Activated T-helper 1 cell treated with anti-CD3 and anti-CD28 coated beads, Interleukin-12 subunit alpha, Interleukin-12 subunit beta, Interleukin-2, Interleukin-4 antibody, amounts not matched to agents 30 ng/mL and 10 ng/mL and 1 ng/mL, durations not matched to agents 14 hours and 24 hours and 36 hours (primary cell): ENCODE data around the gene CBR3. TPM values are rescaled to one million over a fixed set of nuclear protein-coding genes. Genes with fewer than 3 reads are reported as not detected.

Experiments
- DNase-seq: peaks from one replicate; pipeline ENCODE4 v3.0.0; 2021; ENCODE audit warnings: low spot score
- H3K27ac Mint-ChIP-seq: one replicate; pipeline ENCODE4 v1.8.0; 2021; ENCODE audit warnings: mild to moderate bottlenecking, mixed read lengths
- H3K27me3 Mint-ChIP-seq: one replicate; pipeline ENCODE4 v1.8.0; 2022; ENCODE audit warnings: mild to moderate bottlenecking, moderate library complexity, mixed read lengths; ENCODE audit not compliant: insufficient read depth
- H3K36me3 Mint-ChIP-seq: one replicate; pipeline ENCODE4 v1.8.0; 2021; ENCODE audit warnings: low read depth, mixed read lengths
- H3K4me1 Mint-ChIP-seq: one replicate; pipeline ENCODE4 v1.8.0; 2021; ENCODE audit warnings: low read depth, mixed read lengths
- H3K4me3 Mint-ChIP-seq: one replicate; pipeline ENCODE4 v1.8.0; 2021; ENCODE audit warnings: mild to moderate bottlenecking, moderate library complexity, mixed read lengths
- H3K9me3 Mint-ChIP-seq: one replicate; pipeline ENCODE4 v1.8.0; 2021; ENCODE audit warnings: mixed read lengths
- intact Hi-C: fragments of 100-400 bp; cut with micrococcal nuclease; formaldehyde crosslinking; loops from one replicate; pipeline ENCODE4 v1.15.1; 2024
- total RNA-seq: library from RNA; stranded (reverse); gene quantifications from 2 replicates; pipeline ENCODE4 v1.2.3, GENCODE V29; 2022

The CBR3 gene
- total RNA-seq, 1 donor from 2014 or later, result 16.4 TPM

DNA sequence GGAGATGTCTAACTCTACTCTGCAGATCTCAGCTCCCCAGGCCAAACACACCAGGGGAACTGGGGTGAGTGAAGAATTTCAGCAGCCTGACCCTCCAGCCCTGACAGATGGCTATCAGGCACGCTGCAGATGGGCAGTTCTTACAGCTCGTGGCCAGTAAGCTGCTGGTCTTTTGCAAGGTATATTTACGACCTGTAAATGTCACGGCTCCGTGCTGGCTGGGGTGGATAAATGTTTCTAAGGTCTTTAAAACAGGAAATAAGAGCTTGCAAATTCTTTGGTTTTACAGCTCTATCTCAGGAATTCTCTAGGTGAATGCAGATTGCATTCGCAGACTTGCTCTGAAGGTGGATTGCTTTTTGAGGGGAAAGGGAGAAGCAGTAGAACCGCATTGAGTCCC lies 31.8 kb downstream of the CBR3 start:
- Mint-ChIP-seq H3K27me3 (no peaks in the 10 kb centered on the region), H3K27ac (no peak overlapping the region), H3K9me3 (no peaks in the 10 kb centered on the region), H3K4me3 (no peak overlapping the region), H3K4me1 (peaks cover 7% of the 10 kb centered on the region), H3K36me3 (peaks cover 11% of the 10 kb centered on the region)
- intact Hi-C loops, result no loop called here
- DNase-seq, result no peak

DNA sequence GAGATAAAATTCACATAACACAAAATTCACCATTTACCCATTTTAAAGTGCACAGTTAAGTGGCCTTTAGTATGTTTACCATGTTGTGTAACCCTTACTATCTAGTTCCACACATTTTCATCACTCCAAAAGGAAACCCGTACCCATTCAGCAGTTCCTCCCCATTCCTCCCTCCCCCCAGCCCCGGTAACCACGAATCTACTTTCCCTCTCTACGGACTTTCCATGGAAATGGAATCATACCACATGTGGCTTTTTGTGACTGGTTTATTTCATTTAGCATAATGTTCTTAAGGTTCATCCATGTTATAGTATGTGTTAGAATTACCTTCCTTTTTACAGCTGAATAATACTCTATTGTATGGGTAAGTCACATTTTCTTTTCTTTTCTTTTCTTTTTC lies 32.7 kb downstream of the CBR3 start:
- DNase-seq, result no peak
- H3K27ac Mint-ChIP-seq, result no peak overlapping the region
- intact Hi-C loops, result no loop called here
- H3K27me3 Mint-ChIP-seq, result no peaks in the 10 kb centered on the region
- H3K4me3 Mint-ChIP-seq, result no peak overlapping the region
- no peaks in the 10 kb centered on the region for H3K9me3 Mint-ChIP-seq
- peaks cover 10% of the 10 kb centered on the region for H3K4me1 Mint-ChIP-seq
- H3K36me3 Mint-ChIP-seq, result peaks cover 13% of the 10 kb centered on the region

DNA sequence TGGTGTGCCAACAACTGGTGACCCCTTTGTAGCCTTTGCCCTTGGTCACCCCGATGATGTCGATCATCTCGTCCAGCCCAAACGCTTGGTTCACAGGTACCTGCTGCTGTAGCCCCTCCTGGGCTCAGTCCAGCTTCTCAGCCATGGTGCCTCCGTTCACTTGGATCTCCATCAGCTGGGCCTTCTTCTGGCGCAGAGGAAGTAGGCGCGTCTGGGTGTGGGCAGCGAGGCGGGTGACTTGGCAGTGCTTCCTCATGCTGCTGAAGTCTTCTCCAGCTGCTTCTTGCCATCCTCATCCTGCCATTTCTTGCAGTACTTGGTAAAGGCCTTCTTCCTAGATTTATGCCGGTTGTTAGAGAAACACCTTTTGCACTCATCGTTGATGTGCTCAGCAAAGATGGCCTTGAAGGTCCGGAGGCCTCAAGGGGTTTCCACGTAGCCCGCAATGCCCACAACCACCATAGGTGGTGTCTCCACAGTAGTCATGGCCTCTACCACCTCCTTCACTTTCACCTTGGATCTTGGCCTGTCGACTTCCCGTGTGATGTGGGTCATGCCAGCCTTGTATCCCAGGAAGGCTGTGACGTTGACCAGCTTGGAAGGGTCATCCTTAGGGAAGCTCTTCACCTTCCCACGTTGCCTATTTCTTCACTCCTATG lies 34.7 kb downstream of the CBR3 start:
- intact Hi-C loops, result no loop called here
- no peaks in the 10 kb centered on the region for H3K9me3 Mint-ChIP-seq
- H3K27ac Mint-ChIP-seq, result no peak overlapping the region
- H3K27me3 Mint-ChIP-seq, result no peaks in the 10 kb centered on the region
- H3K36me3 Mint-ChIP-seq, result peaks cover 16% of the 10 kb centered on the region
- no peak for DNase-seq
- H3K4me1 Mint-ChIP-seq, result peaks cover 10% of the 10 kb centered on the region
- H3K4me3 Mint-ChIP-seq, result no peak overlapping the region

DNA sequence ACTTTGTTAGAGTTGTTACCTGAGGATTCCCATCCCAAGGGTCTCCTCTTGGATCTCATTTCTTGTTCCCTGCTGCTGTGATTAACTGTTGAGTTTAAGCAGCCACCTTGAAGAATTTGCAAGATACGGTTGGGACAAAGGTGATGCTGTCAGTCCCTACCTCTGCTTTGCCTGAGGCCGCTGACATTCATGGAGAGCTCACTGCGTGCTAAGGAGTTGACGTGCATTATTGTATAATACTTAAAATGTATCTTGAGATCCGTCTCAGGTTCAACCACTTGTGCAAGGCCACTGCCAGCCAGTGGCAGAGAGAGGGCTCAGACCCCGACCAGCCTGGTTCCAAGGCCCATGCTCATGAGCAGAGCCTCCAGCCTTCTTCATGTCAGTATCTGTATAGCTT lies 35.9 kb downstream of the CBR3 start:
- intact Hi-C loops, result no loop called here
- Mint-ChIP-seq H3K27me3 (no peaks in the 10 kb centered on the region), H3K4me3 (no peak overlapping the region), H3K9me3 (no peaks in the 10 kb centered on the region), H3K36me3 (peaks cover 12% of the 10 kb centered on the region), H3K4me1 (peaks cover 10% of the 10 kb centered on the region), H3K27ac (no peak overlapping the region)
- DNase-seq, result no peak

DNA sequence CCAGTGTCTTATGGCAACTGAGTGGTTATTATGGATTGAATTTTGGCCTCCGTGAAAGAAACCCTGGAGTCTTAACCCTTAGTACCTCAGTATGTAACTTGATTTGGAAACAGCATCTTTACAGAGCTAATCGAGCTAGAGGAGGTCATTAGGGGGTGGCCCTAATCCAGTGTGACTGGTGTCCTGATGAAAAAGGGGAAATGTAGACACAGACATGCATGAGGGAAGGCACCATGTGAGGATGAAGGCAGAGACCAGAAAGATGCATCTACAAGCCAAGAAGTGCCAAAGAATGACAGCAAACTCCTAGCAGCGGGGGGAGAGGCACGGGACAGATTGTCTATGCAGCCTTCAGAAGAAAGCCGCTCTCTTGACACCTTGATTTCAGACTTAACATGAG lies 36.5 kb downstream of the CBR3 start:
- intact Hi-C loops, result no loop called here
- H3K27me3 Mint-ChIP-seq, result no peaks in the 10 kb centered on the region
- no peak overlapping the region for H3K4me3 Mint-ChIP-seq
- H3K27ac Mint-ChIP-seq, result no peak overlapping the region
- DNase-seq, result no peak
- peaks cover 10% of the 10 kb centered on the region for H3K4me1 Mint-ChIP-seq
- H3K36me3 Mint-ChIP-seq, result peaks cover 12% of the 10 kb centered on the region
- no peaks in the 10 kb centered on the region for H3K9me3 Mint-ChIP-seq

DNA sequence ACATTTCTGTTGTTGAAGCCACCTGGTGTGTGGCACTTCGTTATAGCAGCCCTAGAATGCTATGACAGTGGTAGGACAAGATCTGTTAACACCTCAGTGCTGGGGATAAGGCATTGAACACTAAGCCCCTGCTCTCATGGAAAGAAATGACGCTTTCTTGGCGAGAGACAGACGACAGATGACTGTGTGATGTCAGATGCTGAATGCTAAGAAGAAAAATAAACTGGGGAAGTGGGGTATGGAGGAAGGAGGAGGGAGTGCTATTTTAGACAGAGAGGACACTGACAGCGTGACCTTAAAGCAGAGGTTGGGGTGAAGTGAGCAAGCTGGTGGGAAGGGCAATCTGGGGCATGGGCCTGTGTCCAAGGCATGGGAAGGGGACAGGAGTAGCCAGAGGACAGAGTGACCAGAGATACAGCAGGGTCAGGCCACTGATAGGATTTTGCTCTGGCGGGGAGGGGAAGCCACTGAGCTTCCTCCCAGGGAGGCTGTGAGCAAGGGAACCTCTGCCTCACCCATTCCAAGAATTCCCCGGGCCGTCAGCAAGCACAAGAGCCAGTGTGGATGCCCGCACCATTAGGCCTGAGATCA lies 37.0 kb downstream of the CBR3 start:
- no peaks in the 10 kb centered on the region for H3K9me3 Mint-ChIP-seq
- no peaks in the 10 kb centered on the region for H3K27me3 Mint-ChIP-seq
- intact Hi-C loops, result no loop called here

DNA sequence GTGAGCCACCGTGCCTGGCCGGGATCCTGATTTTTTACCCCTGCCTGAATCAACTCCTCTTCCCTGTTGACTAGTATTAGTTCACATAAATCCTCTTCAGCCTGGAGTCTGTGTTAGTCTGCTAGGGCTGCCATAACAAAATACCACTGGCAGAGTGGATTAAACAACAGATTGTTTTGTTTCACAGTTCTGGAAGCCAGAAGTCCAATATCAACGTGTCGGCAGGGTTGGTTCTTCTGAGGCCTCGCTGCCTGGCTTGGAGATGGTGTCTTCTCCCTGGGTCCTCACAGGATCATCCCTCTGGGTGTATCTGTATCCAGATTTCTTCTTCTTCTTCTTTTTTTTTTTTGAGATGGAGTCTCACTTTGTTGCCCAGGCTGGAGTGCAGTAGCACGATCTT lies 39.9 kb downstream of the CBR3 start:
- no peak overlapping the region for H3K4me3 Mint-ChIP-seq
- peaks cover 14% of the 10 kb centered on the region for H3K36me3 Mint-ChIP-seq
- DNase-seq, result no peak
- peaks cover 10% of the 10 kb centered on the region for H3K4me1 Mint-ChIP-seq
- H3K9me3 Mint-ChIP-seq, result no peaks in the 10 kb centered on the region
- no peak overlapping the region for H3K27ac Mint-ChIP-seq
- intact Hi-C loops, result loop anchor here (1.0 to 2.0 kb wide), 2 partner anchors 18 to 40 kb away; partner anchors contain the start of genes CBR3 and DOP1B
- no peaks in the 10 kb centered on the region for H3K27me3 Mint-ChIP-seq

More for the DNA sequence above, 37.0 kb downstream of the CBR3 start:
- H3K4me1 Mint-ChIP-seq, result peaks cover 10% of the 10 kb centered on the region
- H3K4me3 Mint-ChIP-seq, result no peak overlapping the region
- peaks cover 12% of the 10 kb centered on the region for H3K36me3 Mint-ChIP-seq
- DNase-seq, result no peak
- H3K27ac Mint-ChIP-seq, result no peak overlapping the region

DNA sequence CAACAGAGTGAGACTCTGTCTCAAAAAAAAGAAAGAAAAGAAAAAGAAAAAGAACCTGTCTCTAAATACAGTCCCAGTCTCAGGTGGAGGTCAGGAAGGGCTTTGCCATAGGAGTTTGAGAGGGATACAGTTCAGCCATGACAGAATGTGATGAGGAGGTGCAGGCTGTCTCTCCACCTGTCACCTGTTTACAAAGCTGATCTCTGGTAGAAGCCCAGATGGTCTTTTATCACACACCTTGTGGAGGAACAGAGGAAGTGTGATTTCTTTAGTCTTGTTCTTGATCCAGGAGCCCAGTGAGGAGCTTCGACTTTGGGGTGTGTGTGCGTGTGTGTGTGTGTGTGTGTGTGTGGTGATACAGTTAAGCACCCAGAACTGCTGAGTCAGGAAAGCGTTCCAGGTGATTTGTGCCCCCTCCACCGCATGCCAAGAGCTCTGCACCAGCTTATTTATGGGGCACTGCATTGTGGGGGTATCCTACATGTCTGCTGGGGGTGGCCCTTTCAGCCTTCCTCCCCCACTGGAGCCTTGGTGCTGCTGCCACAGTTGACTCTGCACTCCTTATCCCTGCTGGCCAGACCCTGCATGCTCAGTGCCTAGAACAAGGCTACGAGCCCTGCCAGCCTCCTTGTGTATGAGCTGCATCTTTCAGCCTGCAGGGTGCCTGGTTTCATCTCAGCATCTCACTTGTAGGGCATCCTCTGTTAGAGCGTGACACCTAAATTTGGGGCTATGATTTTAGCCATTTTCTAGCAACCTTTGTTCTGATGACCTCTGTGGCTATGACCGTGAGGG lies 41.1 kb downstream of the CBR3 start:
- intact Hi-C loops, result loop anchor here (2.0 kb wide), 1 partner anchor 41 kb away; the partner anchor contains the start of gene CBR3
- no peaks in the 10 kb centered on the region for H3K9me3 Mint-ChIP-seq
- H3K4me3 Mint-ChIP-seq, result no peak overlapping the region
- H3K4me1 Mint-ChIP-seq, result peaks cover 10% of the 10 kb centered on the region
- H3K36me3 Mint-ChIP-seq, result peaks cover 14% of the 10 kb centered on the region
- H3K27me3 Mint-ChIP-seq, result no peaks in the 10 kb centered on the region
- no peak for DNase-seq
- no peak overlapping the region for H3K27ac Mint-ChIP-seq

DNA sequence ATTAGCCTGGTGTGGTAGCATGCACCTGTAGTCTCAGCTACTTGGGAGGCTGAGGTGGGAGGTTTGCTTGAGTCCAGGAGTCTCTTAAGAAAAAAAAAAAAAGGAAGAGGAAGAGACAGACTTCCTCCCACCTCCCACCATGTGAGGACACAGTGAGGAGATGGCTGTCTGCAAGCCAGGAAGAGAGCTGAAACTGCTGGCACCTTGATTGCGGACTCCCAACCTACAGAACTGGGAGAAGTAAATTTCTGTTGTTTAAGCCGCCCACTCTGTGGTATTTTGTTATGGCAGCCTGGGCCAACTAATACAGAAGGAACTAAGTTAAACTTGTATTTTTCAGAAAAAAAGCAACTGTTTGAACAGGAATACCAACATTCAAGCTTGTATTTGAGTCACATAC lies 43.5 kb downstream of the CBR3 start:
- Mint-ChIP-seq H3K4me3 (no peak overlapping the region), H3K9me3 (no peaks in the 10 kb centered on the region), H3K27ac (no peak overlapping the region), H3K27me3 (no peaks in the 10 kb centered on the region), H3K4me1 (peaks cover 5% of the 10 kb centered on the region), H3K36me3 (peaks cover 12% of the 10 kb centered on the region)
- intact Hi-C loops, result no loop called here
- DNase-seq, result no peak

DNA sequence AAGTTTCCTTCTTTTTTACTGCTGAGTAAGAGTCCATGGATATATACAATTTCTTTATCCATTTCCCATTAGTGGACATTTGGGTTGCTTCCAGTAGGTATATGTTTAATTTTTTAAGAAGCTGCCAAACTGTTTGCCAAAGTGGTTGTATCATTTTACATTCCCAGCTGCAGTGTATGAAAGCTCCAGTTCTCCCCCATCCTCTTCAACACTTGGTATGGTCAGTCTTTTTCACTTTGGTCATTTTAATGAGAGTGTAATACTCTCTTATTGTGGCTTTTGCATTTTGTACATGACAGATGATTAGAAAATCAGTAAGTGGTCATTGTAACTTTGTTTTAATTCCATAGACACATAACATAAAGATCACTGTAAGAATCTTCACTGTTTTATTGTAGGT lies 44.3 kb downstream of the CBR3 start:
- Mint-ChIP-seq H3K27me3 (no peaks in the 10 kb centered on the region), H3K4me1 (peaks cover under 1% of the 10 kb centered on the region), H3K4me3 (no peak overlapping the region), H3K27ac (no peak overlapping the region), H3K36me3 (peaks cover 9% of the 10 kb centered on the region), H3K9me3 (no peaks in the 10 kb centered on the region)
- intact Hi-C loops, result no loop called here
- no peak for DNase-seq

DNA sequence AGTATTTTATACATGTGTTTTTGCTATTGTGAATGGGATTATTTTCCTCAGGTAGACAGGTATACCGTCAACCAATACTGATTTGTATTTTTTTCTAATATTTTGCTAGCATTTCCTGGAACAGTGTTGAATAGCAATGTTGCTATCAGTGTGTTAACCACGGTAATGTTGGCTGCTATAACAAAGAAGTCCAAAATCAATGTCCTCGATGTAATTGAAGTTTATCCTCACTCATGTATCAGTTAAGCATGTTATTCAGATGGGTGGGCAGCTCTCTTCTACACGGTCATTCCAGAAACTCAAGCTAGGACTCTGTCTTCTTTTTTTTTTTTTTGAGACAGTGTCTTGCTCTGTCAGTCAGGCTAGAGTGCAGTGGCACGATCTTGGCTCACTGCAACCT lies 46.1 kb downstream of the CBR3 start:
- Mint-ChIP-seq H3K36me3 (peaks cover 9% of the 10 kb centered on the region), H3K4me3 (no peak overlapping the region), H3K27me3 (no peaks in the 10 kb centered on the region), H3K9me3 (no peaks in the 10 kb centered on the region), H3K27ac (no peak overlapping the region), H3K4me1 (peaks cover 7% of the 10 kb centered on the region)
- no peak for DNase-seq
- intact Hi-C loops, result no loop called here

DNA sequence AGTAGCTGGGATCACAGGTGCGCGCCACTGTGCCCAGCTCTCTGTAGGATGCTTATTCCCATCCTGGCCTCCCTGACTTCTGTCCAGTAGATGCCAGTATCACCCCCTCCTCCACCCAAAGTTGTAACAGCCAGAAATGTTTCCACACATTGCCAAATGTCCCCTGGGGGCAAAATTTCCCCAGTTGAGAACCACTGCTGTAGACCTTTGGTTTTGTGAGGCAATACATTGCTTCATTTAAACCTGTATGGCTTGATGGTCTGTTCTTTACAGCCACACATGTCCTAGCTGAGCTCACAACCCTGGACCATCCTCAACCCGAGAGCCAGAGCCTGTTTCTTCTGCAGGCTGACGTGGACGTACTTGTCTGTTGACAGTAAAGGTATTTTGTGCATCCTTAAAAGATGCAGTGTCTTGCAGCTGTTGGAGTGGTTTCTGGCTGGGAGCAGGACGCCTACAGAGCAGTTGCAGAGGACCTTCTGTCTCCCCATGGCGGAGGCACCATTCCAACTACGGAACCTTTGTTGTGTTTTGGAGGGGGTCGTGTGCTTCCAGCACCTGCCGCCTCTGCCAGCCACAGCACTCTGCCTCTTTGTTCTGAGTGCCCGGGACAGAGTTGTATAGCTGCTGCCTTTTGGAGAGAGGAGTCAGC lies 48.4 kb downstream of the CBR3 start:
- no peaks in the 10 kb centered on the region for H3K9me3 Mint-ChIP-seq
- H3K36me3 Mint-ChIP-seq, result peaks cover 6% of the 10 kb centered on the region
- intact Hi-C loops, result no loop called here

DNA sequence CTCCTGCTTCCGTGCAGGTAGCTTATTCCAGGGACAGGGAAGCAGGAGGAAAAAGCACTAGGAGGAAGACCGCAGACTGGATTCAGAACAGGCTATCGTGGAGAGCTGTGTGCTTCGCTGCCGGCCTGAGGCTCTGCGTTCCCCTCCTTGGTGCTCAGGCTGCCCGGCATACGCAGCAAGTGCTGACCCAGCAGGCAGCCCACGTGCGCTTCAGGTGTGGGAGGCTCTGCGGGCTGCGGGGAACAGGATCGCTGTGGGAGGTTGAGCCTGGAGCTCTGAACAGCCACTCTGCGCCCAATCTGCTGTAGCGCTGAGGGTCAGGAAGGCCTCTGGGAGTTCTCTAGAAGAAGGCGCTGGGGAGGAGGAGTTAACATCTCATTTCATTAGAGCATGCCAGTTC lies 49.7 kb downstream of the CBR3 start:
- Mint-ChIP-seq H3K4me1 (peaks cover 17% of the 10 kb centered on the region), H3K4me3 (no peak overlapping the region), H3K27me3 (no peaks in the 10 kb centered on the region), H3K9me3 (no peaks in the 10 kb centered on the region), H3K36me3 (peaks cover 5% of the 10 kb centered on the region), H3K27ac (no peak overlapping the region)
- no peak for DNase-seq
- intact Hi-C loops, result no loop called here

More for the DNA sequence above, 48.4 kb downstream of the CBR3 start:
- no peak overlapping the region for H3K4me3 Mint-ChIP-seq
- H3K4me1 Mint-ChIP-seq, result peaks cover 8% of the 10 kb centered on the region
- no peak for DNase-seq
- no peak overlapping the region for H3K27ac Mint-ChIP-seq
- H3K27me3 Mint-ChIP-seq, result no peaks in the 10 kb centered on the region
